Small intestine (tissue), 7 donors: ENCODE data around the gene INSRR. TPM values are rescaled to one million over a fixed set of nuclear protein-coding genes. Genes with fewer than 3 reads are reported as not detected.

Experiments
- DNase-seq, 2 donors: peaks; one replicate each; pipeline versions ENCODE4 v3.0.0 to v3.0.0-alpha.2; 2013
- FAIRE-seq: peaks from 2 replicates; lab custom pipeline; 2012; peaks lifted over from hg19 to GRCh38; lab: Jason Lieb, UNC
- H3K27ac ChIP-seq, 3 donors: one replicate each; pipeline ENCODE4 v1.5.1; 2013; ENCODE audit warnings: low read length in 2 of 3, mild to moderate bottlenecking in 2 of 3, control low read depth in 1 of 3, inconsistent platforms in 1 of 3, low read depth in 1 of 3, moderate library complexity in 1 of 3
- H3K27me3 ChIP-seq, 3 donors: one replicate each; pipeline ENCODE4 v1.6.1; 2013; ENCODE audit warnings: low read length in 3 of 3, inconsistent platforms in 1 of 3; ENCODE audit not compliant: control insufficient read depth in 3 of 3, insufficient read depth in 3 of 3
- H3K36me3 ChIP-seq, 3 donors: one replicate each; pipeline ENCODE4 v1.6.1; 2013; ENCODE audit warnings: low read length in 3 of 3, inconsistent platforms in 1 of 3, low read depth in 1 of 3, mild to moderate bottlenecking in 1 of 3, moderate library complexity in 1 of 3; ENCODE audit not compliant: control insufficient read depth in 3 of 3, insufficient read depth in 2 of 3
- H3K4me1 ChIP-seq, 3 donors: one replicate each; pipeline ENCODE4 v1.6.1; 2013; ENCODE audit warnings: low read length in 2 of 3, inconsistent platforms in 1 of 3, low read depth in 1 of 3, mild to moderate bottlenecking in 1 of 3, moderate library complexity in 1 of 3; ENCODE audit not compliant: control insufficient read depth in 3 of 3, insufficient read depth in 2 of 3
- H3K4me3 ChIP-seq, 3 donors: one replicate each; pipeline ENCODE4 v1.5.1; 2013; ENCODE audit warnings: low read length in 3 of 3, control low read depth in 1 of 3, inconsistent platforms in 1 of 3, low read depth in 1 of 3, mild to moderate bottlenecking in 1 of 3, moderate library complexity in 1 of 3
- H3K9me3 ChIP-seq, 2 donors: one replicate each; pipeline ENCODE4 v1.6.1; 2013; ENCODE audit warnings: low read depth in 1 of 2, low read length in 1 of 2; ENCODE audit not compliant: control insufficient read depth in 2 of 2, insufficient read depth in 1 of 2
- WGBS, 3 donors: extraction: QIAGEN DNeasy Blood & Tissue Kit; methylation state at CpG; one replicate each; pipeline ENCODE4 v1.1.7; 2013; 5-methylcytosine and 5-hydroxymethylcytosine counted together
- polyA plus RNA-seq, 4 donors: library from polyadenylated mRNA; stranded (reverse) in 3 of 4; unstranded in 1 of 4; fragments of 200-250 nt in 3 of 4; fragments of 120-200 nt in 1 of 4; gene quantifications; one replicate each; pipeline versions ENCODE4 v1.2.1 to v1.2.3, GENCODE V29; 2013
- donor health status: healthy with polysubstance abuse.
- donor health status: control.
- donor health status: control.
- donor health status: Bipolar disorder and iron deficiency.
- donor health status: healthy.

Gene INSRR
- polyA plus RNA-seq, 4 donors = 0.01 to 0.04 TPM; not detected in 2

- Histone ChIP-seq H3K9me3 (no peaks in the 10 kb centered on the region), H3K27me3 (no peaks in the 10 kb centered on the region), H3K4me1 (no peaks in the 10 kb centered on the region), H3K27ac (no peak overlapping the region), H3K36me3 (peaks cover 29 to 64% (median 30%) of the 10 kb centered on the region in 3 donors), H3K4me3 (no peak overlapping the region)
- WGBS, 3 donors = 71 to 78% (median 73%) methylated on average over 7 of the region's 7 CpGs
- DNase-seq (no peak), FAIRE-seq (no peak)
Observed at GRCh38 chr1:156794506-156795373, 64.2 kb downstream of the INSRR start.

Other genes starting within 250 kb of the INSRR start
- gene HAPLN2, start 239.7 kb downstream of the INSRR start, polyA plus RNA-seq = 10 to 100 TPM in 2 of 4 donors, under 1 TPM in 2; 0.22 to 25.9 (median 6.7) TPM
- gene BCAN, start 217.0 kb downstream of the INSRR start, polyA plus RNA-seq = 1 to 10 TPM in 1 of 4 donors, under 1 TPM in 1, not detected in 2; 0.36 to 1.9 TPM
- 10 to 100 TPM in 2 of 4 donors, 1 to 10 TPM in 1, under 1 TPM in 1; 0.22 to 17.9 (median 6.4) TPM for gene NES, start 181.7 kb downstream of the INSRR start, polyA plus RNA-seq
- gene CRABP2, start 153.5 kb downstream of the INSRR start, polyA plus RNA-seq = 1 to 10 TPM in 2 of 4 donors, under 1 TPM in 2; 0.81 to 3.1 (median 1.4) TPM
- gene METTL25B, start 130.6 kb downstream of the INSRR start, polyA plus RNA-seq = 10 to 100 TPM; 27.8 to 79.8 (median 49.4) TPM
- gene ISG20L2, start 130.4 kb downstream of the INSRR start, polyA plus RNA-seq = 10 to 100 TPM; 12.5 to 34.5 (median 14.9) TPM
- 100 to 1,000 TPM in 1 of 4 donors, 10 to 100 TPM in 3; 57.7 to 102 (median 58.6) TPM for gene MRPL24, start 118.0 kb downstream of the INSRR start, polyA plus RNA-seq
- gene HDGF, start 107.4 kb downstream of the INSRR start, polyA plus RNA-seq = 100 to 1,000 TPM; 244 to 308 (median 277) TPM
- 10 to 100 TPM; 45.2 to 56.7 (median 52.8) TPM for gene PRCC, start 91.6 kb downstream of the INSRR start, polyA plus RNA-seq
- 1 to 10 TPM in 3 of 4 donors, under 1 TPM in 1; 0.89 to 3.7 (median 2.4) TPM for gene SH2D2A, start 42.3 kb downstream of the INSRR start, polyA plus RNA-seq
- under 1 TPM in 2 of 4 donors, not detected in 2; 0.10 to 0.67 TPM for gene NTRK1, start 1.7 kb upstream of the INSRR start, polyA plus RNA-seq
- gene PEAR1, start 34.6 kb upstream of the INSRR start, polyA plus RNA-seq = 1 to 10 TPM in 2 of 4 donors, under 1 TPM in 2; 0.22 to 6.5 (median 2.6) TPM
- gene LRRC71, start 61.5 kb upstream of the INSRR start, polyA plus RNA-seq = under 1 TPM in 2 of 4 donors, not detected in 2; 0.07 to 0.13 TPM
- 10 to 100 TPM; 13.2 to 31.5 (median 18.0) TPM for gene ARHGEF11, start 186.6 kb upstream of the INSRR start, polyA plus RNA-seq
- gene ETV3L, start 240.7 kb upstream of the INSRR start, polyA plus RNA-seq = not detected